Measurements from ENCODE around the gene HMX1. TPM values are rescaled to one million over a fixed set of nuclear protein-coding genes. Genes with fewer than 3 reads are reported as not detected.

Gene HMX1
- total RNA-seq, 1 donor from 2014 or later: not detected

GRCh38 chr4:8891646-8892555, 20.3 kb upstream of the HMX1 start:
- H3K36me3 ChIP-seq: no peaks in the 10 kb centered on the region
- H3K4me3 ChIP-seq: no peak overlapping the region
- peaks cover 19% of the 10 kb centered on the region for H3K4me1 ChIP-seq
- intact Hi-C loops (cut with micrococcal nuclease): no loop called here
- H3K27ac ChIP-seq (replicated peaks): no peak overlapping the region
- H3K27me3 ChIP-seq (ENCODE audit: low read depth): peaks cover 100% of the 10 kb centered on the region
- H3K9me3 ChIP-seq (replicated peaks): peaks cover 4% of the 10 kb centered on the region
- DNase-seq: no peak
- TF ChIP-seq CTCF (IDR thresholded peaks at IDR 0.05; ENCODE audit: borderline replicate concordance): no peak

GRCh38 chr4:8891255-8891645, 19.6 kb upstream of the HMX1 start:
- TF ChIP-seq CTCF (IDR thresholded peaks at IDR 0.05; ENCODE audit: borderline replicate concordance): no peak
- Histone ChIP-seq H3K9me3 (replicated peaks) (peaks cover 6% of the 10 kb centered on the region), H3K4me1 (peaks cover 19% of the 10 kb centered on the region), H3K4me3 (no peak overlapping the region), H3K27ac (replicated peaks) (no peak overlapping the region), H3K36me3 (no peaks in the 10 kb centered on the region), H3K27me3 (ENCODE audit: low read depth) (peaks cover 100% of the 10 kb centered on the region)
- intact Hi-C loops (cut with micrococcal nuclease): no loop called here
- no peak for DNase-seq

GRCh38 chr4:8888856-8889255, 17.2 kb upstream of the HMX1 start:
- Histone ChIP-seq H3K9me3 (replicated peaks) (peaks cover 6% of the 10 kb centered on the region), H3K27me3 (ENCODE audit: low read depth) (peaks cover 100% of the 10 kb centered on the region), H3K27ac (replicated peaks) (no peak overlapping the region), H3K4me1 (peaks cover 13% of the 10 kb centered on the region), H3K4me3 (no peak overlapping the region), H3K36me3 (no peaks in the 10 kb centered on the region)
- no peak for TF ChIP-seq CTCF (IDR thresholded peaks at IDR 0.05; ENCODE audit: borderline replicate concordance)
- intact Hi-C loops (cut with micrococcal nuclease): no loop called here
- no peak for DNase-seq

GRCh38 chr4:8886612-8887406, 15.2 kb upstream of the HMX1 start:
- peaks cover 100% of the 10 kb centered on the region for H3K27me3 ChIP-seq (ENCODE audit: low read depth)

More at GRCh38 chr4:8886612-8887406, 15.2 kb upstream of the HMX1 start:
- no peak for DNase-seq
- no peak for TF ChIP-seq CTCF (IDR thresholded peaks at IDR 0.05; ENCODE audit: borderline replicate concordance)
- no peaks in the 10 kb centered on the region for H3K4me1 ChIP-seq
- no peak overlapping the region for H3K4me3 ChIP-seq
- intact Hi-C loops (cut with micrococcal nuclease): no loop called here
- H3K36me3 ChIP-seq: no peaks in the 10 kb centered on the region
- H3K27ac ChIP-seq (replicated peaks): no peak overlapping the region
- peaks cover 6% of the 10 kb centered on the region for H3K9me3 ChIP-seq (replicated peaks)
